SU-DHL-6 (cell line): Measurements from ENCODE around the gene GULP1.

Experiments used
- H2AFZ ChIP-seq: fragments of 200-600 bp; sonication (generic); 2 replicates; pipeline ENCODE4 v1.6.1; 2014; ENCODE audit warnings: low read depth, mild to moderate bottlenecking, moderate library complexity, mixed read lengths, antibody characterized with exemption, low read length; ENCODE audit not compliant: severe bottlenecking
- H3F3A ChIP-seq: fragments of 200-600 bp; shearing (Covaris generic); 2 replicates; pipeline ENCODE4 v1.6.0; 2016; ENCODE audit warnings: antibody characterized with exemption, mild to moderate bottlenecking; ENCODE audit not compliant: insufficient read depth
- H3K27ac ChIP-seq: fragments of 200-600 bp; sonication (generic); 2 replicates; pipeline ENCODE4 v1.5.1; 2016; ENCODE audit warnings: low read depth, mild to moderate bottlenecking, low read length, moderate library complexity, mixed read lengths
- H3K27me3 ChIP-seq: fragments of 200-600 bp; sonication (generic), shearing (Covaris generic); 2 replicates; pipeline ENCODE4 v1.6.0; 2014; ENCODE audit warnings: mild to moderate bottlenecking, low read length
- H3K36me3 ChIP-seq: fragments of 200-600 bp; sonication (generic); 2 replicates; pipeline ENCODE4 v1.6.1; 2014; ENCODE audit warnings: mild to moderate bottlenecking, low read length, mixed read lengths
- H3K4me2 ChIP-seq: fragments of 300-600, 200-600 bp; shearing (Covaris generic), sonication (generic); 2 replicates; pipeline ENCODE4 v1.6.0; 2014; ENCODE audit warnings: low read length, low read depth, mild to moderate bottlenecking; ENCODE audit not compliant: poor library complexity, severe bottlenecking
- H3K4me3 ChIP-seq: fragments of 200-600 bp; sonication (generic); 2 replicates; pipeline ENCODE4 v1.5.1; 2014; ENCODE audit warnings: antibody characterized with exemption, low read length, mild to moderate bottlenecking, mixed read lengths; ENCODE audit not compliant: insufficient read depth, poor library complexity, severe bottlenecking
- H3K79me2 ChIP-seq: fragments of 200-600 bp; sonication (generic); 2 replicates; pipeline ENCODE4 v1.6.1; 2014; ENCODE audit warnings: mild to moderate bottlenecking, low read length, moderate library complexity; ENCODE audit not compliant: insufficient read depth
- H3K9ac ChIP-seq: fragments of 200-600 bp; sonication (generic); 2 replicates; pipeline ENCODE4 v1.7.0; 2014; ENCODE audit warnings: mild to moderate bottlenecking, low read length
- H3K9me2 ChIP-seq: fragments of 200-600 bp; sonication (generic); replicated peaks from 2 replicates; pipeline ENCODE4 v1.6.1; 2014; ENCODE audit warnings: low read length; ENCODE audit not compliant: insufficient read depth
- H3K9me3 ChIP-seq: fragments of 200-600 bp; sonication (generic); 2 replicates; pipeline ENCODE4 v1.6.1; 2014; ENCODE audit warnings: low read length, mixed read lengths; ENCODE audit not compliant: insufficient read depth
- H4K20me1 ChIP-seq: fragments of 200-600 bp; sonication (generic); 2 replicates; pipeline ENCODE4 v1.6.1; 2014; ENCODE audit warnings: low read depth, mild to moderate bottlenecking, antibody characterized with exemption, low read length, moderate library complexity, mixed read lengths
- CTCF ChIP-seq: fragments of 200-600 bp; sonication (generic); IDR thresholded peaks from one replicate; pipeline ENCODE4 v1.5.1; 2017; ENCODE audit warnings: antibody characterized with exemption, mild to moderate bottlenecking, low read length, moderate library complexity; ENCODE audit not compliant: insufficient read depth, poor library complexity, severe bottlenecking
- EZH2phosphoT487 ChIP-seq: fragments of 200-600 bp; sonication (generic), shearing (Covaris generic); conservative IDR thresholded peaks from 2 replicates; pipeline ENCODE4 v1.6.1; 2018; ENCODE audit warnings: mild to moderate bottlenecking, antibody characterized with exemption, low read length, moderate library complexity, mixed read lengths

Gene GULP1

GRCh38 chr2:188316342-188316741, 24.7 kb downstream of the GULP1 start:
- no peaks in the 10 kb centered on the region for H3K9me2 ChIP-seq
- no peaks in the 10 kb centered on the region for H3K9me3 ChIP-seq
- no peaks in the 10 kb centered on the region for H4K20me1 ChIP-seq
- no peaks in the 10 kb centered on the region for H3K79me2 ChIP-seq
- no peak overlapping the region for H3K9ac ChIP-seq
- no peak overlapping the region for H3K27ac ChIP-seq
- H3K4me3 ChIP-seq = no peak overlapping the region
- H3K27me3 ChIP-seq = no peaks in the 10 kb centered on the region
- H2AFZ ChIP-seq = no peak overlapping the region
- H3F3A ChIP-seq = no peaks in the 10 kb centered on the region
- H3K36me3 ChIP-seq = no peaks in the 10 kb centered on the region
- TF ChIP-seq CTCF (no peak), EZH2phosphoT487 (no peak)
- H3K4me2 ChIP-seq = no peak overlapping the region

GRCh38 chr2:188316791-188317423, 25.2 kb downstream of the GULP1 start:
- H3K9me3 ChIP-seq = no peaks in the 10 kb centered on the region
- H3K9me2 ChIP-seq = no peaks in the 10 kb centered on the region
- no peaks in the 10 kb centered on the region for H3K36me3 ChIP-seq
- no peaks in the 10 kb centered on the region for H3K27me3 ChIP-seq
- H3K4me3 ChIP-seq = no peak overlapping the region
- H3F3A ChIP-seq = no peaks in the 10 kb centered on the region
- H3K4me2 ChIP-seq = no peak overlapping the region
- H4K20me1 ChIP-seq = no peaks in the 10 kb centered on the region
- H3K9ac ChIP-seq = no peak overlapping the region
- no peaks in the 10 kb centered on the region for H3K79me2 ChIP-seq
- H2AFZ ChIP-seq = no peak overlapping the region
- no peak for TF ChIP-seq EZH2phosphoT487
- TF ChIP-seq CTCF = no peak
- no peak overlapping the region for H3K27ac ChIP-seq

GRCh38 chr2:188318161-188318749, 26.6 kb downstream of the GULP1 start:
- Histone ChIP-seq H3K9ac (no peak overlapping the region), H3K79me2 (no peaks in the 10 kb centered on the region)
- TF ChIP-seq CTCF (no peak), EZH2phosphoT487 (no peak)

More at GRCh38 chr2:188318161-188318749, 26.6 kb downstream of the GULP1 start:
- no peaks in the 10 kb centered on the region for H3K27me3 ChIP-seq
- H3F3A ChIP-seq = no peaks in the 10 kb centered on the region
- no peak overlapping the region for H3K4me3 ChIP-seq
- no peaks in the 10 kb centered on the region for H3K9me3 ChIP-seq
- H3K9me2 ChIP-seq = no peaks in the 10 kb centered on the region
- H4K20me1 ChIP-seq = no peaks in the 10 kb centered on the region
- no peaks in the 10 kb centered on the region for H3K36me3 ChIP-seq
- no peak overlapping the region for H3K27ac ChIP-seq
- no peak overlapping the region for H2AFZ ChIP-seq
- no peak overlapping the region for H3K4me2 ChIP-seq
